ENCODE data around the gene TAL1.

DNA sequence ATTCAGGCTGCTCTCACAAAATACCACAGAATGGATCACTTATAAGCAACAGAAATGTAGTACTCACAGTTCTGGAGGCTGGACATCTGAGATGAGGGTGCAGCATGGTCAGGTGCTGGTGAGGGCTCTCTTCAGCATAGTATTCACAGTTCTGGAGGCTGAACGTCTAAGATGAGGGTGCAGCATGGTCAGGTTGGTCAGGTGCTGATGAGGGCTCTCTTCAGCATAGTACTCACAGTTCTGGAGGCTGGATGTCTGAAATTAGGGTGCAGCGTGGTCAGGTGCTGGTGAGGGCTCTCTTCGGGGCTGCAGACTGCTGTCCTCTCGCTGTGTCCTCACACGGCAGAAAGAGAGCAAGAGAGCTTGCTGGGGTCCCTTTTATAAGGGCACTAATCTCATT, 59.2 kb downstream of the TAL1 start:
- TF ChIP-seq, protein P1, sequence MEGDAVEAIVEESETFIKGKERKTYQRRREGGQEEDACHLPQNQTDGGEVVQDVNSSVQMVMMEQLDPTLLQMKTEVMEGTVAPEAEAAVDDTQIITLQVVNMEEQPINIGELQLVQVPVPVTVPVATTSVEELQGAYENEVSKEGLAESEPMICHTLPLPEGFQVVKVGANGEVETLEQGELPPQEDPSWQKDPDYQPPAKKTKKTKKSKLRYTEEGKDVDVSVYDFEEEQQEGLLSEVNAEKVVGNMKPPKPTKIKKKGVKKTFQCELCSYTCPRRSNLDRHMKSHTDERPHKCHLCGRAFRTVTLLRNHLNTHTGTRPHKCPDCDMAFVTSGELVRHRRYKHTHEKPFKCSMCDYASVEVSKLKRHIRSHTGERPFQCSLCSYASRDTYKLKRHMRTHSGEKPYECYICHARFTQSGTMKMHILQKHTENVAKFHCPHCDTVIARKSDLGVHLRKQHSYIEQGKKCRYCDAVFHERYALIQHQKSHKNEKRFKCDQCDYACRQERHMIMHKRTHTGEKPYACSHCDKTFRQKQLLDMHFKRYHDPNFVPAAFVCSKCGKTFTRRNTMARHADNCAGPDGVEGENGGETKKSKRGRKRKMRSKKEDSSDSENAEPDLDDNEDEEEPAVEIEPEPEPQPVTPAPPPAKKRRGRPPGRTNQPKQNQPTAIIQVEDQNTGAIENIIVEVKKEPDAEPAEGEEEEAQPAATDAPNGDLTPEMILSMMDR (conservative IDR thresholded peaks at IDR 0.05 in 1 of 2, IDR thresholded peaks at IDR 0.05 in 1 of 2; ENCODE audit: low read depth in 1 of 2, low read length in 2 of 2) = no peak
- no peak for TF ChIP-seq EZH2 (IDR thresholded peaks at IDR 0.05; ENCODE audit: low read length, missing control alignments)

All from fibroblast of lung (primary cell).